Type B pancreatic cell (in vitro differentiated cells): ENCODE data around the gene TIMM22. TPM values are rescaled to one million over a fixed set of nuclear protein-coding genes. Genes with fewer than 3 reads are reported as not detected.
"Not testable (repeated sequence)": the region's sequence is repeated elsewhere in the genome, so short reads cannot be mapped to it uniquely, and the experiment has no call there.

Source experiments
- DNase-seq: peaks from one replicate; pipeline ENCODE4 v3.0.0; 2021; ENCODE audit warnings: mixed read lengths; ENCODE audit not compliant: unreplicated experiment; ENCODE audit errors: extremely low spot score
- H3K27ac Mint-ChIP-seq: 2 replicates; pipeline ENCODE4 v1.8.0; 2021; ENCODE audit warnings: mild to moderate bottlenecking, mixed read lengths
- H3K27me3 Mint-ChIP-seq: 2 replicates; pipeline ENCODE4 v1.8.0; 2021; ENCODE audit warnings: mixed read lengths
- H3K36me3 Mint-ChIP-seq: 2 replicates; pipeline ENCODE4 v1.8.0; 2021; ENCODE audit warnings: mixed read lengths
- H3K4me1 Mint-ChIP-seq: one replicate; pipeline ENCODE4 v1.8.0; 2021; ENCODE audit warnings: mixed read lengths; ENCODE audit not compliant: unreplicated experiment
- H3K4me3 Mint-ChIP-seq: 2 replicates; pipeline ENCODE4 v1.8.0; 2021; ENCODE audit warnings: mild to moderate bottlenecking, mixed read lengths
- H3K9me3 Mint-ChIP-seq: 2 replicates; pipeline ENCODE4 v1.8.0; 2021; ENCODE audit warnings: mixed read lengths
- total RNA-seq: library from RNA; stranded (reverse); gene quantifications from 2 replicates; pipeline ENCODE4 v1.2.1, GENCODE V29; 2021; ENCODE audit warnings: low replicate concordance
- TF ChIP-seq, protein P1 (sequence below): fragments of 200-600 bp; sonication (generic); conservative IDR thresholded peaks from 2 replicates; pipeline ENCODE4 v1.5.0; 2021; ENCODE audit warnings: antibody characterized with exemption, mild to moderate bottlenecking

The TIMM22 gene
- total RNA-seq, 1 donor from 2014 or later, result 20.1 TPM

GRCh38 chr17:986322-986929 is 10.5 kb upstream of the TIMM22 start:
- Mint-ChIP-seq H3K27me3 (no peaks in the 10 kb centered on the region), H3K36me3 (no peaks in the 10 kb centered on the region), H3K27ac (no peak overlapping the region), H3K4me1 (no peaks in the 10 kb centered on the region), H3K4me3 (no peak overlapping the region), H3K9me3 (no peaks in the 10 kb centered on the region)
- DNase-seq, result no peak
- TF ChIP-seq, protein P1, sequence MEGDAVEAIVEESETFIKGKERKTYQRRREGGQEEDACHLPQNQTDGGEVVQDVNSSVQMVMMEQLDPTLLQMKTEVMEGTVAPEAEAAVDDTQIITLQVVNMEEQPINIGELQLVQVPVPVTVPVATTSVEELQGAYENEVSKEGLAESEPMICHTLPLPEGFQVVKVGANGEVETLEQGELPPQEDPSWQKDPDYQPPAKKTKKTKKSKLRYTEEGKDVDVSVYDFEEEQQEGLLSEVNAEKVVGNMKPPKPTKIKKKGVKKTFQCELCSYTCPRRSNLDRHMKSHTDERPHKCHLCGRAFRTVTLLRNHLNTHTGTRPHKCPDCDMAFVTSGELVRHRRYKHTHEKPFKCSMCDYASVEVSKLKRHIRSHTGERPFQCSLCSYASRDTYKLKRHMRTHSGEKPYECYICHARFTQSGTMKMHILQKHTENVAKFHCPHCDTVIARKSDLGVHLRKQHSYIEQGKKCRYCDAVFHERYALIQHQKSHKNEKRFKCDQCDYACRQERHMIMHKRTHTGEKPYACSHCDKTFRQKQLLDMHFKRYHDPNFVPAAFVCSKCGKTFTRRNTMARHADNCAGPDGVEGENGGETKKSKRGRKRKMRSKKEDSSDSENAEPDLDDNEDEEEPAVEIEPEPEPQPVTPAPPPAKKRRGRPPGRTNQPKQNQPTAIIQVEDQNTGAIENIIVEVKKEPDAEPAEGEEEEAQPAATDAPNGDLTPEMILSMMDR, result no peak

DNA sequence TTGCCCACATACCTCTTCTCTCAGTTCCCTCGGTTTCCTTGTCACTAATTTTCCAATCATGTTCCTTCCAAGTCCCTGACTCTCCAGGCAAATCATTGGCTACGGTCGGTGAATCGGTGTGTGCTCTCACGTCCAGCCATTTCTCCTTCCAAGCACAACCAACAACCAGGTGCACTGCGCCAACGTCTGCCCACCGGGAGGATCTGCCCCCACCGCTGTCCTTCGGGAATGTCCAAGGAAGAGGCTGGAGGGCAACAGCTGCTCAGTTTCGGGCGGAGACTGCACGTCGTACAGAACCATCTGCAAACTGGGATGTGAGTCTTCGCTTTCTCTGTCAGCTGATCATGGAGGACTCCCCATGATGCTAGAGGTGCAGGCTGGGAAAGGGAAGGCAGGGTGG is 9.0 kb upstream of the TIMM22 start:
- no peaks in the 10 kb centered on the region for H3K36me3 Mint-ChIP-seq

DNA sequence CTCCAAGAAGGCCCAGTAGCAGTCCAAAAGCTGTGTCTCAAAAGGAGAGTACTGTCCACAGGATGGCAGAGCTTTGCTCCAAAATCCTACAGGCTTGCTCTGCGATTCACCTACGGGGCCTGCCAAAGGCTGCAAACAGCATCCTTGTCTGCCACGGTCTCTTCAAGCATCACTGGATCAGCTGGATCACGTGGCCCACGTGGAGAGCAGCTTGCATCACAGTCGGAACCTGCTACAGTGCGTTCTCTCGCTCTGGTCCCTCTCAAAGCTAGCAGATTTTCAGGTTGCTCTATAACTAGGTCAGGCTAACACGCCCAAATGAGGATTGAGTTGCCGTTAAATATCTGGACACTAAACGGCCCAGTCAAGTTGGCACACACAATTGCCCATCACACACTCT is 8.4 kb upstream of the TIMM22 start:
- TF ChIP-seq, protein P1, result no peak
- Mint-ChIP-seq H3K4me3 (no peak overlapping the region), H3K4me1 (no peaks in the 10 kb centered on the region), H3K9me3 (no peaks in the 10 kb centered on the region), H3K27me3 (no peaks in the 10 kb centered on the region), H3K36me3 (no peaks in the 10 kb centered on the region), H3K27ac (no peak overlapping the region)
- no peak for DNase-seq

More for the DNA sequence above, 9.0 kb upstream of the TIMM22 start:
- DNase-seq, result no peak
- H3K4me3 Mint-ChIP-seq, result no peak overlapping the region
- H3K27me3 Mint-ChIP-seq, result no peaks in the 10 kb centered on the region
- H3K9me3 Mint-ChIP-seq, result no peaks in the 10 kb centered on the region
- TF ChIP-seq, protein P1, result no peak
- H3K27ac Mint-ChIP-seq, result no peak overlapping the region
- no peaks in the 10 kb centered on the region for H3K4me1 Mint-ChIP-seq

DNA sequence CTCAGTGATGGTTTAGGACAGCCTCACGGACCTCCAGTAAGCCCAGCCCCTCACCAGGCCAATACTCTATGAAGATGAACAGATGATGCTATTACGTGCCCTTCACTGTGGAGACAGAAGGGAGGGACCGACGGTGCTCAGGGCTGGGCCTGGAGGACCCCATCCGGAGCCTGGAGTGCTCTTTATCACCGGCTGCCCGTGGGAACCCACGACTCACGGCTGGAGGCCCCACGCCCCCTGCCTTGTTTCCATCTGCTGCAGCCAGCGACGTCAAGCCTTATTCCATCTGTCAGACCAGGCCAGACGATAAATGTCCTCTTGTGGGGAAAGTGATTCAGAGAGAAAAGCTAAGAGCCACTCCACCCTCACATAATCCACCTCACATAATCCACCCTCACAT is 4.0 kb upstream of the TIMM22 start:
- Mint-ChIP-seq H3K4me1 (peaks cover 3% of the 10 kb centered on the region), H3K27ac (no peak overlapping the region), H3K27me3 (no peaks in the 10 kb centered on the region), H3K4me3 (no peak overlapping the region), H3K9me3 (no peaks in the 10 kb centered on the region), H3K36me3 (no peaks in the 10 kb centered on the region)
- DNase-seq, result no peak
- TF ChIP-seq, protein P1, result no peak

DNA sequence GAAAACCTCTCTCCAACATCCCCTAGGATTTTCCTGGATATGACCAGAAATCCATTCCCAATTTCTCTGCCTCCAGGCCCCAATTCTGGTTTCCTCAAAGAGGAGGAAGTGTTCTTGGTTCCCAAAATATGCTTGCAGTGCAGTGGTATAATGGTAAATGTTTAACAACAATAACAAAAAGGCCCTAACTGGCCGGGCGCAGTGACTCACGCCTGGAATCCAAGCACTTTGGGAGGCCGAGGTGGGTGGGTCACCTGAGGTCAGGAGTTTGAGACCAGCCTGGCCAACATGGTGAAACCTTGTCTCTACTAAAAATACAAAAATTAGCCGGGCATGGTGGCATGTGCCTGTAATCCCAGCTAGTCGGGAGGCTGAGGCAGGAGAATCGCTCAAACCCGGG is 1.6 kb upstream of the TIMM22 start:
- not testable (repeated sequence) for DNase-seq, H3K9me3 Mint-ChIP-seq, H3K27me3 Mint-ChIP-seq, H3K27ac Mint-ChIP-seq, H3K36me3 Mint-ChIP-seq
- peak overlapping the region; percentile 35 for H3K4me3 Mint-ChIP-seq
- H3K4me1 Mint-ChIP-seq, result peaks cover 17% of the 10 kb centered on the region

GRCh38 chr17:998111-998510 is 1.2 kb downstream of the TIMM22 start:
- peaks cover 40% of the 10 kb centered on the region for H3K4me1 Mint-ChIP-seq
- no peak for DNase-seq
- peaks cover 23% of the 10 kb centered on the region for H3K36me3 Mint-ChIP-seq
- H3K4me3 Mint-ChIP-seq, result peak overlapping the region; percentile 100
- H3K27ac Mint-ChIP-seq, result peak overlapping the region; percentile 59
- H3K9me3 Mint-ChIP-seq, result no peaks in the 10 kb centered on the region
- H3K27me3 Mint-ChIP-seq, result no peaks in the 10 kb centered on the region
- TF ChIP-seq, protein P1, result no peak
